Activated effector memory CD4-positive, alpha-beta T cell treated with anti-CD3 and anti-CD28 coated beads, Interleukin-2, amount 50 U/mL, for 16 hours (primary cell): Measurements from ENCODE around the gene NSMCE1.

Experiments
- DNase-seq: peaks from one replicate; pipeline ENCODE4 v3.0.0-alpha.2; 2020

The NSMCE1 gene

DNA sequence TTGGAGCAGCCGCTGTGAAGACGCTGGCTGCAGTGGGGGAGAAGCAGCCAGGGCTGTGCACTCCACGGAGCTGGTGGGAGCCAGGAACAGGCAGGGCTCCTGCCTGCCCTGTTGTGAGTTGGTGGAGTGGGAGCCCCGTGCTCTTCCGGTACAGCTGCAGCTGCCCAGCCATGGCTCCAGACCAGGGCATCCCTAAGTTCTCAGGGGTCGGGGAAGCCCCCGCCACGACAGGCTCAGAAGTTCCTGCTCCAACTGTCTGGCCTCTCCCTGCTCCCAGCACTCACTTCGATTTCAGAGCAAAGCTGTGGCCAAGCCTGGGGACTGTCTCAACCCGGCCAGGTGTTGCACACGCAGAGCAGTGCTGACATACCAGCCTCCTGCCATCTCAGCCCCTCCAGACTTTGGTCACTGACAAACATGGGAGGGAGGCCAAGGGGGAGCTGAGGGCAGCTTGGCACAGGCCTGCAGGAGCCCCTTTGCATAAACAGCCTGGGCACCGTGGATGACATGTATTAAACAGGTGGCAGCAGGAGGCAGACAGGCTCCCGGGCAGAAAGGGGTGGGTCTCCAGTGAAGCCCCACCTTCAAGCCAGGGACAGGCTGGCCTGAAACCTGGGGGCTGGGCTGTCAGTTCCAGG is 79.1 kb downstream of the NSMCE1 start:
- DNase-seq = no peak

DNA sequence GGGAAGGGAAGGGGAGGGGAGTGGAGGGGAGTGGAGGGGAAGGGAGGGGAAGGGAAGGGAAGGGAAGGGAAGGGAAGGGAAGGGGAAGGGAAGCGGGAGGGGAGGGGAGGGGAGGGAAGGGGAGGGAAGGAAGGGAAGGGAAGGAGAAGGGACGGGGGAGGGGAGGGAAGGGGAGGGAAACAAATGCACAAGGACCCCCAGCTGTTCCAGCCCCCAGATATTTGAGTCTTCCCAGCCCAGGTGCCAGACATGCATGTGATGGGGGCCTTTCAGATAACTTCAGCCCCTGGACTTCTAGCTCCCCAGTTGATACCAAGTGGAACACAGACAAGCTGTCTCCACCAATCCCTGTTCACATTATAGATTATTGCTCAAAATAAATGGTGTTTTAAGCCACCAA is 79.9 kb downstream of the NSMCE1 start:
- DNase-seq = no peak

DNA sequence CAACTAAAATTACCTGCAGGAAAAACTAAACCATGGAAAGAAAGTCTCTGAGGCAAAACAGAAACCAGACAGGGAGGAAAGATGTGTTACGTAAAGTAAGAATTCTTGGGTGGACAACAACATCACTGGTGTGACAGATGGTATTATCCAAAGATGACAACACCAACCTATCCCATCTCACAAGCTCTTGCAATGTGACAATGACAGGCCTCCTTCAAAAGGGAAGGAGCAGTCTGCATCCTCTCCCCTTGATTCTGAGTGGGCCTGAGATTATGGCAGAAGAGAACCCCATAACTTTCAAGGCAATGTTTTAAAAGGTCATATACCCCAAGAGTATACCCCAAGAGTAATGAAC is 82.8 kb downstream of the NSMCE1 start:
- DNase-seq = no peak

DNA sequence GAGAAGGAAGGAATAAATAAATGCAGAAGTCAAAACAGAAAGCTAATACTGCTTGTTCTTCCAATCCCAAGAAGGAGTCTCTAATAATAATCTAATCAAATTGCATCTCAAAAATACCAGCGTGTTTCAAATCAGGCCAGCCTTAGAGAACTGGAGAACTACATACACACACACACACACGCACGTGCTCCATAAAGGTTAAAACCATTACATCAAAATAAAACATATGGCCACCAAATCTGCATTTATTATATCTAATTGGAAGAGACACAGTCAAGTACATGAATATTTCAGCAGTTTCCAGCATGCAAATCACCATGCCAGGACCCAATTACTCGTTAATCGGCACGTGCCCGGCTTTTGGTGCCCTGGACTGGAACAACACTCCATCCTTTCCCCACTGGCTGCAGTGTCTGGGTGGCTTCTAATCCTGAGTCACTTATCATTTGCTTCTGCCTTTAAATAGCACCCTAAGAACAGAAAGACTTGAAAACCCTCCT is 85.6 kb downstream of the NSMCE1 start:
- no peak for DNase-seq

DNA sequence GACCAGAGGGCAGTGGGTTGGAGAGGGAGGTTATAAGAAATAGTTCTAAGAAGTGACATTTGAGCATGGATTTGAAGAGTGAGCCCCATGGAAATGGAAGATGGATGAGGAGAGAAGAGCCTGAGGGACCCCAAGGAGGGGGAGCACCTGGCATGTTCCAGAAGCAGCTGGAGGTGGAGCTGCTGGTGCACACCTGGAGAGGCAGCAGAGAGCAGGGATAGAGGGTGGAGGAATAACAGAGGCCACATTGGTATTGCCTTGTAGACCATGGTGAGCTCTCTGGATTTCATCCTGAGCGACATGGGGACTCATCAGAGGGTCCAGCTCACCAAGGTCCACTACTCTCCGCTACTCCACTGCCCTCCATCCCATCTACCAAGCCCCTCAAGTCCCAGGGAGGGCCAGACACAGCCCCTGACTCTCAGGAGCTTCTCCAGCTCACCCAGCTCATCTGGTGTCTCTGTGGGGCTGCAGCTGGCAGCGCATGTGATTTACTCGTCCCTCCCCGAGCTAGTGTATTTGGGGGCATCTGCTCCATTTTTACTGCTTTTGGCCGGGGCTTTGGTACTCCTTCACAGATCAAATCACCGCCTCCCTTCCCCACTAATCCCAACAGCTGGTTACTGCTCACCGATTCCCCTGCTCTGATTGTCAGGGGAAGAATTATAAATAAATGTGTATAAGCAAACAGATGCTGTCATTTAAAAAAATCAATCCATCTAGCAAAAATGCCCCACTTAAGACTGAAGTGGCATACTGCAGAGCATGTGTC is 87.4 kb downstream of the NSMCE1 start:
- DNase-seq = no peak

DNA sequence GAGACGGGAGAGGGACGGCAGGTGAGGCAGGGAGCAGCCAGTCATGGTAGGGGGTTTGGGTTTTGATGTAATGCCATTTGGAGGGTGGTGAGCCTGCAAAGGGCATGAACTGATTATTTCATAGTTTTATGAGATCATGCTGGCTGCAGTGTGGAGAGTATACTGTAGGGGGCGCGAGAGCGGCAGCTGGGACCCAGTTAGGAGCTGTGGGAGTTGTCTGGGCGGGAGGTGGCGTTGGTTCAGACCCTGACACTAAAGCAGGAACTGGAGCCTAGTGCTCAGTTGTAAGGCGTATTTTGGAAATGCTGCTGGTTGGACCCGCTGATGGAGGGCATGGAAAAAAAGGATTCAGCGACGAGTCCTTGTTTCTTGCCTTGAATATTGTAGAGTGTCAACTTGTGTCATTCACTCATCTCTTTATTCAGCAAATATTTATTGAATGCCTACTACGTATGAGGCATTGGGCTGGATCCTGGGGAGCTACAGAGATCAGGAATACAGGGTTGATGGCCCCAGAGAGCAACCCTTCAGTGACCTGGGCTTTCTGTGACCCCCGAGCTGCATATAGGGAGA is 89.0 kb downstream of the NSMCE1 start:
- DNase-seq = peak; percentile 92

DNA sequence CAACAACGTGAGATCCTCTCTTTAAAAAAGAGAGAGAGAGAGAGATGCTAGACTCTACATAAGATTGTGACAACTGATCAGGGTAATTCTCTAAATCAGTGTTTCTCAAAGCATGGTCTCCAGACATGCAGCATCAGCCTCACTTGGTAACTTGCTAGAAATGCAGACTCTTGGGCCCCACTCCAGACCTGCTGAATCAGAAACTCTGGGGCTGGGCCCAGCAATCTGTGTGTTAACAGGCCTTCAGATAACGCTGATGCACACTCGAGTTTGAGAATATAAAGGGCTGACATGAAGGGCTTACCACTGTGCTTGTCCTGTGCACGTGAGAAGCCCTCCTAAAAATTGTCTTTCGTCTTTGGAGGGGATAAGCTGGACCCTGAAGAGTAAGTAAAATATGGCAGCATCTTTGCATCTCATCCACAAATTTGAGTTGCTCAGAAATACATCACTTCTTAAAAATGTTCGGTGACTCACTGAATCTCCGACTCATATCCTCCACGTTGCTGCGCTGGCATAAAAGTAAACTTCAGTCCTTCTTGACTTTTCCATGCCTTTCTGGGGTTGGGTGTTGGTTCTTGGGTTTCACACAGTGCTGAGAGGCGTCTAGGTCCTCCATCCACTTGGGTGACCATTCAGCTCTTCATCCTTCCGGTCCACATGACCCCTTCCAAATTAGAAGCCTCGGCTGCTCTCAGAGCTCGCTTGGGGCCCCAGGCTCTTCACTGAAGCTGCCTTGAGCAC is 91.4 kb downstream of the NSMCE1 start:
- DNase-seq = no peak

DNA sequence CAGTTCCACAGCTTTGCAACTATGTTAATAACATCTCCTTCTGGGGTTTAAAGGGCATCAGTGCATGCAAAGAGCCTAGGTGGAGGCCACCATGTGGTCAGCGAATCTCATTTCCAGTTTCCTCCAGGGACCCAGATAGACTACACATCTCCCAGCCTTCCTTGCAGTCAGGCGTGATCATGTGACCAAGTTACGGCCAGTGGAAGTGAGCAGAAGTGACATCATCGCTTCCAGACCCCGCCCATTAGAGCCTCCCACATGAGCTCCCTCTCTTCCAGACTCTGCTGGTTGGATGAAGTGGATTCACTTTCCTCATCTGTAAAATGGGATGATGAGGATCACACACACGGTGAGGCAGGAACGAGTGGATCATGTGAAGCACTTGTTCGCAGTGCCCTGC is 92.7 kb downstream of the NSMCE1 start:
- no peak for DNase-seq
